ENCODE measurements around the gene MICU2. TPM values are rescaled to one million over a fixed set of nuclear protein-coding genes. Genes with fewer than 3 reads are reported as not detected.

MICU2 gene
- total and polyA plus RNA-seq, 2 of the 13 experiments (the other 11 are each of a cell fraction or from before 2014, with no cell fraction given): 31.7 to 42.4 TPM

DNA sequence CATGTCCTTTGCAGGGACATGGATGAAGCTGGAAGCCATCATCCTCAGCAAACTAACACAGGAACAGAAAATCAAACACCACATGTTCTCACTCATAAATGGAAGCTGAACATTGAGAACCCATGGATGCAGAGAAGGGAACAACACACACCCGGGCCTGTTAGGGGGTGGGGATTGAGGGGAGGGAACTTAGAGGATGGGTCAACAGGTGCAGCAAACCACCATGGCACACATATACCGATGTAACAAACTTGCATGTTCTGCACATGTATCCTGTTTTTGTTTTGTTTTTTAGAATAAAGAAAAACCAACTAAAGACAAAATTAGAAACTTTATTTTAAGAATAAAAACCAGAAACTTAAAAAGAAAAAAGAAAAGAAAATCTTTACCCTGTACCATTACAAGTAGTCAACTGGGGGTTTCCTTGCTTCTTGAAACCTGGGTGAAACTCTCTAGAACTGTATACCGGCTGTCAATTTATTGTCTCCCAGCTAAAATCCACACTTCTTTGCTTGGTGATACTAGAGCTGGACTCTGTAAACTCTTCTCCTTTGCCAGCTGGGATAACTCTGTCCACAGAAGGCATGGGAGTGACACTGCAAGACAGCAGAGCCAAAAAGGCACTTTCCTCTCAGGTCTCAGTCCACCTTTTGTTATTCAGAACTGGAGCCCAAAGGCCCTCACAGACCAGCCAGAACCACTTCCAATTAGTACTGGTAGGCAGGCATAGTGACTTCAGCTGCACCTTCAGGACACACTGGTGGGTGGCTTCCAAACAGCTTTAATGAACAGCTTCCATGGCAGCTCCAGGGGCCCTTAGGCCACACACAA is 9.0 kb downstream of the MICU2 start:
- no TSS peak for BruUV-seq (replicated peaks)
- Histone ChIP-seq H3K9me3 (ENCODE audit: low read length) (no peaks in the 10 kb centered on the region), H4K20me1 (ENCODE audit: insufficient read depth, low read length) (no peaks in the 10 kb centered on the region), H3K4me1 (ENCODE audit: insufficient read depth, low read length) (peaks cover 10% of the 10 kb centered on the region), H3K4me2 (ENCODE audit: low read depth, low read length) (no peak overlapping the region), H3K4me3 (replicated peaks in 1 of 3; ENCODE audit: insufficient read depth in 1 of 3, low read depth in 2 of 3, low read length in 3 of 3) (no peak overlapping the region), H2AFZ (ENCODE audit: low read length) (no peak overlapping the region), H3K27me3 (ENCODE audit: control insufficient read depth in 1 of 2, insufficient read depth in 2 of 2, low read length in 2 of 2) (no peaks in the 10 kb centered on the region), H3K27ac (ENCODE audit: extremely low read length, insufficient read depth, low read length) (no peak overlapping the region), H3K36me3 (replicated peaks in 1 of 2; ENCODE audit: control insufficient read depth in 1 of 2, insufficient read depth in 2 of 2, low read length in 2 of 2) (peaks cover 0 to 1% of the 10 kb centered on the region in 2 experiments; a peak in 1 of 5 replicates), H3K79me2 (ENCODE audit: insufficient read depth, low read length) (peaks cover 31% of the 10 kb centered on the region), H3K9ac (ENCODE audit: insufficient read depth, low read depth, low read length) (no peak overlapping the region)
- in situ Hi-C loops (cut with HindIII; ENCODE audit: extremely low pct_ligation_motif_present, low pct_unique_long_range_greater_than_20kb): no loop called here
- ATAC-seq (no peak), DNase-seq (ENCODE audit: low spot score) (no peak), FAIRE-seq (no peak)
- CTCF ChIA-PET (ENCODE audit: low intra/inter-chr PET ratio, low total read pairs): no interaction called here
- intact Hi-C loops (cut with micrococcal nuclease; ENCODE audit: unreplicated experiment): no loop called here
- TF ChIP-seq, protein P1, sequence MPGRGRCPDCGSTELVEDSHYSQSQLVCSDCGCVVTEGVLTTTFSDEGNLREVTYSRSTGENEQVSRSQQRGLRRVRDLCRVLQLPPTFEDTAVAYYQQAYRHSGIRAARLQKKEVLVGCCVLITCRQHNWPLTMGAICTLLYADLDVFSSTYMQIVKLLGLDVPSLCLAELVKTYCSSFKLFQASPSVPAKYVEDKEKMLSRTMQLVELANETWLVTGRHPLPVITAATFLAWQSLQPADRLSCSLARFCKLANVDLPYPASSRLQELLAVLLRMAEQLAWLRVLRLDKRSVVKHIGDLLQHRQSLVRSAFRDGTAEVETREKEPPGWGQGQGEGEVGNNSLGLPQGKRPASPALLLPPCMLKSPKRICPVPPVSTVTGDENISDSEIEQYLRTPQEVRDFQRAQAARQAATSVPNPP (CRISPR knock-in tag; IDR thresholded peaks at IDR 0.05): no peak
- TF ChIP-seq PHF20 (CRISPR knock-in tag; IDR thresholded peaks at IDR 0.05) (no peak), ZNF781 (CRISPR knock-in tag; IDR thresholded peaks at IDR 0.05; ENCODE audit: borderline replicate concordance, not compliant biosample characterization) (no peak), THYN1 (CRISPR knock-in tag; IDR thresholded peaks at IDR 0.05; ENCODE audit: borderline replicate concordance, low read depth) (no peak), ZNF572 (CRISPR knock-in tag; IDR thresholded peaks at IDR 0.05) (no peak), ZNF263 (CRISPR knock-in tag; IDR thresholded peaks at IDR 0.05) (no peak), NR3C1 (CRISPR knock-in tag; IDR thresholded peaks at IDR 0.05) (no peak), PTBP1 (IDR thresholded peaks at IDR 0.05; ENCODE audit: low read depth, low read length, poor library complexity, severe bottlenecking) (no peak), HNRNPK (IDR thresholded peaks at IDR 0.05; ENCODE audit: low read depth, low read length, poor library complexity, severe bottlenecking) (no peak)
- TF ChIP-seq, protein P2, sequence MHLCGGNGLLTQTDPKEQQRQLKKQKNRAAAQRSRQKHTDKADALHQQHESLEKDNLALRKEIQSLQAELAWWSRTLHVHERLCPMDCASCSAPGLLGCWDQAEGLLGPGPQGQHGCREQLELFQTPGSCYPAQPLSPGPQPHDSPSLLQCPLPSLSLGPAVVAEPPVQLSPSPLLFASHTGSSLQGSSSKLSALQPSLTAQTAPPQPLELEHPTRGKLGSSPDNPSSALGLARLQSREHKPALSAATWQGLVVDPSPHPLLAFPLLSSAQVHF (CRISPR knock-in tag; IDR thresholded peaks at IDR 0.05): no peak
- TF ChIP-seq, protein P3, sequence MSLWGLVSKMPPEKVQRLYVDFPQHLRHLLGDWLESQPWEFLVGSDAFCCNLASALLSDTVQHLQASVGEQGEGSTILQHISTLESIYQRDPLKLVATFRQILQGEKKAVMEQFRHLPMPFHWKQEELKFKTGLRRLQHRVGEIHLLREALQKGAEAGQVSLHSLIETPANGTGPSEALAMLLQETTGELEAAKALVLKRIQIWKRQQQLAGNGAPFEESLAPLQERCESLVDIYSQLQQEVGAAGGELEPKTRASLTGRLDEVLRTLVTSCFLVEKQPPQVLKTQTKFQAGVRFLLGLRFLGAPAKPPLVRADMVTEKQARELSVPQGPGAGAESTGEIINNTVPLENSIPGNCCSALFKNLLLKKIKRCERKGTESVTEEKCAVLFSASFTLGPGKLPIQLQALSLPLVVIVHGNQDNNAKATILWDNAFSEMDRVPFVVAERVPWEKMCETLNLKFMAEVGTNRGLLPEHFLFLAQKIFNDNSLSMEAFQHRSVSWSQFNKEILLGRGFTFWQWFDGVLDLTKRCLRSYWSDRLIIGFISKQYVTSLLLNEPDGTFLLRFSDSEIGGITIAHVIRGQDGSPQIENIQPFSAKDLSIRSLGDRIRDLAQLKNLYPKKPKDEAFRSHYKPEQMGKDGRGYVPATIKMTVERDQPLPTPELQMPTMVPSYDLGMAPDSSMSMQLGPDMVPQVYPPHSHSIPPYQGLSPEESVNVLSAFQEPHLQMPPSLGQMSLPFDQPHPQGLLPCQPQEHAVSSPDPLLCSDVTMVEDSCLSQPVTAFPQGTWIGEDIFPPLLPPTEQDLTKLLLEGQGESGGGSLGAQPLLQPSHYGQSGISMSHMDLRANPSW (CRISPR knock-in tag; IDR thresholded peaks at IDR 0.05; ENCODE audit: borderline replicate concordance): no peak
- TF ChIP-seq, protein P4, sequence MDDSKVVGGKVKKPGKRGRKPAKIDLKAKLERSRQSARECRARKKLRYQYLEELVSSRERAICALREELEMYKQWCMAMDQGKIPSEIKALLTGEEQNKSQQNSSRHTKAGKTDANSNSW (CRISPR knock-in tag; IDR thresholded peaks at IDR 0.05; ENCODE audit: borderline replicate concordance): no peak
- TF ChIP-seq, protein P5, sequence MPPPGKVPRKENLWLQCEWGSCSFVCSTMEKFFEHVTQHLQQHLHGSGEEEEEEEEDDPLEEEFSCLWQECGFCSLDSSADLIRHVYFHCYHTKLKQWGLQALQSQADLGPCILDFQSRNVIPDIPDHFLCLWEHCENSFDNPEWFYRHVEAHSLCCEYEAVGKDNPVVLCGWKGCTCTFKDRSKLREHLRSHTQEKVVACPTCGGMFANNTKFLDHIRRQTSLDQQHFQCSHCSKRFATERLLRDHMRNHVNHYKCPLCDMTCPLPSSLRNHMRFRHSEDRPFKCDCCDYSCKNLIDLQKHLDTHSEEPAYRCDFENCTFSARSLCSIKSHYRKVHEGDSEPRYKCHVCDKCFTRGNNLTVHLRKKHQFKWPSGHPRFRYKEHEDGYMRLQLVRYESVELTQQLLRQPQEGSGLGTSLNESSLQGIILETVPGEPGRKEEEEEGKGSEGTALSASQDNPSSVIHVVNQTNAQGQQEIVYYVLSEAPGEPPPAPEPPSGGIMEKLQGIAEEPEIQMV (CRISPR knock-in tag; IDR thresholded peaks at IDR 0.05; ENCODE audit: low read depth): no peak
- 64% methylated on average over 3 of the region's 3 CpGs for WGBS (ENCODE audit: low lambda C conversion rate)
- POLR2A ChIA-PET: interaction anchor here (1.3 to 3.3 kb wide), 2 partner anchors 9 kb away, joined by 6 to 12 read pairs; partner anchors contain the start of gene MICU2

Data from HepG2 (cell line).